Measurements from ENCODE around the gene SLC30A2. TPM values are rescaled to one million over a fixed set of nuclear protein-coding genes. Genes with fewer than 3 reads are reported as not detected.

Gene SLC30A2
- total RNA-seq, 1 experiment from 2014 or later: 0.07 TPM

Other genes starting within 250 kb of the SLC30A2 start
- 38.6 and 43.7 TPM in 2 replicates for gene SELENON, start 245.9 kb downstream of the SLC30A2 start, total RNA-seq (2014; rRNA removed)
- gene MTFR1L, start 226.2 kb downstream of the SLC30A2 start, total RNA-seq (2014; rRNA removed): 32.3 and 35.6 TPM in 2 replicates
- gene AUNIP, start 186.7 kb downstream of the SLC30A2 start, total RNA-seq (2014; rRNA removed): 17.6 and 22.2 TPM in 2 replicates
- 6.4 and 7.2 TPM in 2 replicates for gene PAQR7, start 170.4 kb downstream of the SLC30A2 start, total RNA-seq (2014; rRNA removed)
- gene STMN1, start 139.7 kb downstream of the SLC30A2 start, total RNA-seq (2014; rRNA removed): 177 and 206 TPM in 2 replicates
- gene PAFAH2, start 48.1 kb downstream of the SLC30A2 start, total RNA-seq (2014; rRNA removed): 7.4 and 9.0 TPM in 2 replicates
- 0.26 TPM in 1 of 2 replicates, not detected in the other for gene EXTL1, start 24.3 kb downstream of the SLC30A2 start, total RNA-seq (2014; rRNA removed)
- not detected in 2 replicates for gene TRIM63, start 21.5 kb upstream of the SLC30A2 start, total RNA-seq (2014; rRNA removed)
- 4.1 and 5.2 TPM in 2 replicates for gene PDIK1L, start 65.7 kb upstream of the SLC30A2 start, total RNA-seq (2014; rRNA removed)
- not detected in 2 replicates for gene FAM110D, start 113.0 kb upstream of the SLC30A2 start, total RNA-seq (2014; rRNA removed)
- not detected in 2 replicates for gene C1orf232, start 122.8 kb upstream of the SLC30A2 start, total RNA-seq (2014; rRNA removed)
- 155 and 165 TPM in 2 replicates for gene ZNF593, start 123.8 kb upstream of the SLC30A2 start, total RNA-seq (2014; rRNA removed)
- gene ZNF593OS, start 125.7 kb upstream of the SLC30A2 start, total RNA-seq (2014; rRNA removed): not detected in 2 replicates
- 32.1 and 34.5 TPM in 2 replicates for gene CNKSR1, start 131.4 kb upstream of the SLC30A2 start, total RNA-seq (2014; rRNA removed)
- not detected in 2 replicates for gene CATSPER4, start 144.5 kb upstream of the SLC30A2 start, total RNA-seq (2014; rRNA removed)
- 30.6 and 30.8 TPM in 2 replicates for gene CEP85, start 188.1 kb upstream of the SLC30A2 start, total RNA-seq (2014; rRNA removed)
- gene SH3BGRL3, start 234.0 kb upstream of the SLC30A2 start, total RNA-seq (2014; rRNA removed): 181 and 193 TPM in 2 replicates

Data from PC-3 (cell line).